ENCODE data around the gene FGFRL1.

GRCh38 chr4:970046-970745 lies 41.2 kb upstream of the FGFRL1 start:
- TF ChIP-seq CTCF (IDR thresholded peaks at IDR 0.05) (no peak), POLR2AphosphoS5 (IDR thresholded peaks at IDR 0.05) (no peak), POLR2A (IDR thresholded peaks at IDR 0.05) (no peak)
